Stimulated activated CD8-positive, alpha-beta memory T cell treated with anti-CD3 and anti-CD28 coated beads, Interleukin-7, amount 100 ng/mL, for 1 hour (primary cell): Measurements from ENCODE around the gene DGKI.
"Not testable (repeated sequence)": the region's sequence is repeated elsewhere in the genome, so short reads cannot be mapped to it uniquely, and the experiment has no call there.

ENCODE experiments used
- DNase-seq, 2 donors: peaks; one replicate each; pipeline ENCODE4 v3.0.0-alpha.2; 2020; ENCODE audit warnings: low read depth in 2 of 2

DGKI gene

DNA sequence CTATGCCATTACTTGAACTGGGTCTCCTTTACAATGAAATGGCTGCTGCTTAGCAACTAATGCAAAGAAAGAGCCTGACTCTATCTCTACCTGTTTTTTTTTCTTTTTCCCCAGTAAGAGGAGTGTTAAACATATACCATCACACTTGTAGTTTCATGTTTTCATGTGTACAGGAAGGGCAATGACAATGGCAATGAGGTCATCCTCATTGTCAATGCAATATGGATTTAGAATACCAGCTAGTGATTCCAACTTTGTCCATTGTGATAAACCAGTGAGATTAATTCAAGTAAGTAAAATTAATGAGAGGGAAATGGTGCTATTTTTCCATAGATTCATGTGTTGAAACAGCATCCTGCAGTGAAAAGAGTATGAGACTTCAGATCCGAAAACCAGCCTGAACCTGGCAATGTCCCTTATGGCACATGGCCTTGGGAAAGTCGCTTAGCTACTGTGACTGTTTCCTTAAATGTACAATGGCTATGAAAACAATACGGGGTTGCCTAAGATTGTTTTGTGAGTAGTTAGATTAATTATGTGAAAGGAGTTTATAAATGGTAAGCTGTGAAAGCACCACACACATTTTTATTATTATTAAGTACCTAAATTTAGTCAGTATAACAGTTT lies 11.2 kb downstream of the DGKI start:
- no peak for DNase-seq

DNA sequence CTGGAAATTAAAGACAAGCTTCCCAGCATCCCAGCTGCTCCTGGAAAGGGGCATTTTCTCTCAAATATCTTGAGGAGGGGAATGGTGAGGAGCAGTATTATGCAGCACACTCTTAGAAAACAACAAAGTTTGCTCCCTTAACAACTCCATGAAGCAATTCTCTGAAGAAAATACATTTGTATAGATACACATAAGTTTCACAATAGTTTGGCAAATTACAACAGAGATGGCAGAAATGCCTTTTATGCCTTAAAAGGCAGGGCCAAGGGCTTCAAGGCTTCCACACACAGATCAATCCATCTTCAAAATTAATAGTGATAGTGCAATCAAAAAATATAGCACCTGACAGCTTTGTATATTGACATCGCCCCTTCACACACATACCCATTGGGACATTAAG lies 12.2 kb downstream of the DGKI start:
- no peak for DNase-seq

DNA sequence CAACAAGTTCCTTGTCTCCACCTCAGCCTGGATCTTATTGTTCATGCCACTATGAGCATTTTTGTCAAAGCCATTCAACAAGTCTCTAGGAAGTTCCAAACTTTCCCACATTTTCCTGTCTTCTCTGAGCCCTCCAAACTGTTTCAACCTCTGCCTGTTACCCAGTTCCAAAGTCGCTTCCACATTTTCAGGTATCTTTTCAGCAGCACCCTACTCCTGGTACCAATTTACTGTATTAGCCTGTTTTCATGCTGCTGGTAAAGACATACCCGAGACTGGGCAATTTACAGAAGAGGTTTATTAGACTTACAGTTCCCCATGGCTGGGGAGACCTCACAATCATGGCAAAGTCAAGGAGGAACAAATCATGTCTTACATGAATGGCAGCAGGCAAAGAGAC lies 13.8 kb downstream of the DGKI start:
- not testable (repeated sequence) for DNase-seq

DNA sequence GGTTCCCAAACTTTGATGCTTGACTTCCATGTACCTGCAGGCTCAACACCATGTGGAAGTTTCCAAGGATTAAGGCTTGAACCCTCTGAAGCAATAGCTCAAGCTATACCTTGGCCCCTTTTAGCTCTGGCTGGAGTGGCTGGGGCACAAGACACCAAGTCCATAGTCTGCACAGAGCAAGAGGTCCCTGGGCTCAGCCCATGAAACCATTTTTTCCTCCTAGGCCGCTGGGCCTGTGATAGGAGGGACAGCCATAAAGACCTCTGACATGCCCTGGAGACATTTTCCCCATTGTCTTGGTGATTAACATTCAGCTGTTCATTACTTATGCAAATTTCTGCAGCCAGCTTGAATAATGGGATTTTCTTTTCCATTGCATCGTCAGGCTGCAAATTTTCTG lies 14.4 kb downstream of the DGKI start:
- DNase-seq = no peak

DNA sequence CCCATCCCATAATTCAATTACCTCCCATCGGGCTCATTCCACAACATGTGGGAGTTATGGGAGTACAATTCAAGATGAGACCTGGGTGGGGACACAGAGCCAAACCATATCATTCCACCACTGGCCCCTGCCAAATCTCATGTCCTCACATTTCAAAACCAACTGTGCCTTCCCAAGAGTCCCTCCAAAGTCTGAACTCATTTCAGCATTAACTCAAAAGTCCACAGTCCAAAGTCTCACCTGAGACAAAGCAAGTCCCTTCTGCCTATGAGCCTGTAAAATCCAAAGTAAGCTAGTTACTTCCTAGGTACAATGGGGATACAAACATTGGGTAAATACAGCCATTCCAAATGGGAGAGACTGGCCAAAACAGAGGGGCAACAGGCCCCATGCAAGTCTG lies 15.2 kb downstream of the DGKI start:
- not testable (repeated sequence) for DNase-seq

DNA sequence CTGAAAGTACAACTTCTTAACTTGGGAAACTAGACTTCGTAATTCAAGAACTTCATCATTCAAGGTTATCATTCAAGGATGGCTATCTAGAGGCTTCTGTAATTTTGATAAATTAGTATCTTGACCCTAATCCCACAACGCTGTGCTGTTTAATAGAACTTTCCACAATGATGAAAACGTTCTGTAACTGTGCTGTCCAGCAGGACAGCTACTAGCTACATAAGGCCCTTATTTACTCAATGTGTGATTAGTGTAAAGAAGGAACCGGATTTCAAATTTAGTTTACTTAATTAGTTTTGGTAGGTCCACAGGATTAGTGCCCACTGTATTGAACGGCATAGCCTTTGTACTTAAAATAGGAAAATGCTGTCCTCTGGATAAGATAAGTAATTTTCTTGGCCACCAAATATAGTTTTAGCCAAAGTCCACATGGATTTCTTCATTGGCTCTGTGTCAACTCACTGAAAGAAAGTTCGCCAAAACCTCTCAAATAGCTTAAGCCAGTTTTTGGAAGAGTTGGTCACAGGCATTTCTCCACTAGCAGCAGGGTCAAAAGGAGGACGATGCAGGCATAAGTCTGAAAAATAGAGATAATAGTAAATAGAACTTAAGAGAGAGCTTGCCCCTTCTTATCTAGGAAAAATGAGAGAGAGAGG lies 17.3 kb downstream of the DGKI start:
- no peak for DNase-seq

DNA sequence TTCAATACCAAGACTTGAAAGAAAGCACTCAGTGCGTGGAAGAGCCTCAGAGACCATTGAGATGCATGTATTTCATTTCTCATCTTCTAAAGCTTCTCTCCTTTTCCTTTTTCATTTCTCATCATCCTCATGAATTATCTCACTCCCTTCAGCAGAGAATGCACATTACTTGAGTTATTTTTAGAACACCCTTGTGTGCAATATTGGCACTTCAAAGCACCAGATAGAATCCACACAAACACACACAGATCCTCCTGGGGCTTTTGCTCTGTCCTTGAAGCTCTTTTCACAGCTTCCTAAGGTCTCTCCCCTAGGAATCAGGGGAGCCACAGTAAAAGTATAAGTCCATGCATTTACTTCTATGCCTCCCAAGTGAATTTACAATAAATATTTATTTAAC lies 18.3 kb downstream of the DGKI start:
- no peak for DNase-seq

DNA sequence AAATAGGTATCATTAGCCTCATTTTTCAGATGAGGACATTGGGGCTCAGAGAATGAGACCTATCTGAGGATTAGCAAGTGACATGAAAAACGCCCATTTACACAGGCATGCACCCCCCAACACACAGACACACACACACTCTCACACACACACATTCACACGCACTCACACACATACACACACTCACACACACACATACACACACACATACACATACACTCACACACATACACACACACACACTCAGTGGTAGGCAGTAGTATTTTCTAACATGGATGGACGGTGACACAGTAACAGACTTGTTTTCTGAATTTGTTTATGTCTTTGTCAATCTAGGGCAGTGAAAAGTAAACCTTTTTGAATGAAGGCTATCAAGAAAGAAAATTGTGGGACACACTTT lies 21.3 kb downstream of the DGKI start:
- no peak for DNase-seq

DNA sequence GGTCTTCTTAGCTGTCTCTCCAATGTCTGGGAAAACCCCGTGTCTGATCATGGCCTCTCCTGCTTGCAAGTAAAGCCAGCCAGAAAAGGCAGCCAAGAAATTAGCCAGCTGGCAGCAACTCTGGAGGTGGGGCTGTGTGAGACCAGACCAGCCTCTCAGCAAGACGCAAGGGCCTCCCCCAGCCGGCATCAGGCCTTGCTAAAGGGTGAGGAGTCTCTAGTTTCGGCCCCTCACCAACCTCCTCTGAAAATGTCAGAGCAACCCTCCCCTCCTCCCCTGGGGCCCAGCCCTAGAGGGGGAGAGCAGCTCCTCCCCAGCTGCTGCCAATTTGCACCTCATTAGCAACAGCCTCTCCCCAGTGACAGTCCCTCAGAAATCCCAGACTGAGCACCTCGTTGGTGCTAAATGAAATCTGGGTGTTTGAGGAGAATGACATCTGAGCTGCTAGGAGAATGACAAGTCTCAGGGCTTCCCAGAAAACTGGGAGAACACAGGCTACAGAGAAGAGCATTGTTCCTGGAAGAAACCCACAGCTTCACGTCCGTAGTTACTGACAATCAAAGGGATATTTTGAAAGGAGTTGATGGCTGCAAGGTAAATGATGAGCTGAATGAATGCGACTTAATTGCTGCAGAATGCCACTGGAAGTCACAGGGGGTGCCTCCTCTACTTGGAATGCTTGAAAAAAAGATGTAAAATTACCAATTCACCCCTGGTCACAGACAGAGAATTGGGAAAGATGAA lies 25.9 kb downstream of the DGKI start:
- no peak for DNase-seq

DNA sequence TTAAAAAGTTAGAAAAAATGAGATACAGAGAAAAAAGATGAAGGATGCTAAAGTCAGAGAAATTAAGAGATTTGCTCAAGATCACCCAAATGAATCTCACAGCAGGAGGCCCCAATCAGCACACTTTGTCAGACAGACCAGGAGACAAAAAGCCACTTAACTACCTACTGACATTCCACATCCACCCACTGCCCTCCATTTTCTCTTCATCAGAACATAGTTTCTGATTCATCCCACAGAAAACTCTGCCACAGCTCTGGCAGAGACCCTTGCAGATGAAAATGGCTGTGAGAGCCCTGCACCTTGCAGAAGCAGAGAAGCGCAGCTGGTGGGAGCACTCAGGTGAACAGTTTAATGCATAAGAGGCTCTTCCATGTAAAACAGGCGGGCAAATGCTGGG lies 26.6 kb downstream of the DGKI start:
- no peak for DNase-seq

DNA sequence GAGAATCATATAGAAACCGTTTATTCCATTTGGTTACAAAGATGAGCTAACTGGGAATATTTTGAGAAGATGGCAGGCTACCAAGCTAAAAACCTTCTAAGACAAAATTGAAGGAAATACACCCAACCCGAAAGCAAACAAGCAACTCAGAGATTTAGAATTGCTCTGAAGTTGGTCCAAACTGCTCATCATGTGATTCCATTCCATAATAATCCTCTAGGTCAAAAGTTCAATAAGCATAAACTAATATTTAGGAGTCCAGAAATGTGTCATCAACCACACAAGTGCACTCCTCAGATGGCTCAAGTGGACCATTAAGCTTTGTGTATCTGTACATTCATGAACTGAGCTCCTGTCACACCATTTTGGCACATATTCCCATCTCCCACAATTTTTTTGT lies 28.7 kb downstream of the DGKI start:
- DNase-seq = no peak

DNA sequence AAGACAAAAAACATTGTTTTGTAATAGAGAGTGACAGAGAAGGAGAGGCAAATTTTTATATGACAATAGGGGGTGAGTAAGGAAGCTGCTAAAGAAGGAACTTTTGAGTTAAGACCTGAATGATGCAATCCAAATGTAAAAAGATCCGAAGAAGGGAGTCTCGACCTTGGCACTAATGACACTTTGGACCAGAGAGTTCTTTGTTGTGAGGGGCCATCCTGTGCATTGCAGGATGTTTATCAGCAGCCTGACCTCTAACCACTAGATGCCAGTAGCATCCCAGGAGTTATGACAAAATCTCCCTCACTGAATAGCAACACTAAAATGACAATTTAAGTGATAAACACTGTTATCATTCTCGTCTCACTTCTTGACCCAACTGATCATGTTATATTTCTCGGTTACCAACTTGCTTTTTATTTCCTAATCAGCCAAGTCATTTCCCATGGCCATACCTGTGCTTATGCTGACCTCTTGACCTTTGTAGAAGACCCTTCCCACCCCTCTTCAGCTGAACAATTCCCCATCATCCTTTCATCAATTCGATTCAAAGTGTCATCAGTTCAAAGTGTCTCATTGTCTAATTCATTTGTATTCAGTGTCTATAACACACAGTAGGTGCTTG lies 30.0 kb downstream of the DGKI start:
- no peak for DNase-seq

DNA sequence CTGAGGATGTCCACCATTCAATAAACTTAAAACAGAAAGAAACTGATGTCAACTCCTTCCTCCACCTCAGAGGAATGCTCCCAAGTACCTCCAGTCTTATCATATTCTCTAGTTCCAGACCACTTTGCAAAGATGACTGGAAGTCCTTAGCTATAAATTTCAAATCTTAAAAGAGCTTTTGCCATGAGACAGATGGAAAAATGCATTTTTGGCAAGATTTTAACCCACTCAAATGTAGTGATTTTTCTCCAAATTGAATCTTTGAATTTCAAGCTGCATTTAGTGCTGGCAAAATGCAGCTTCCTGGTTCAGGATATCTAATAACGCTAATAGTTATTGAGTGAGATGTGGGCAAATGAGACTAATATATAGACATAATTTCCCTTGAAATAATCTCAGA lies 33.2 kb downstream of the DGKI start:
- no peak for DNase-seq

DNA sequence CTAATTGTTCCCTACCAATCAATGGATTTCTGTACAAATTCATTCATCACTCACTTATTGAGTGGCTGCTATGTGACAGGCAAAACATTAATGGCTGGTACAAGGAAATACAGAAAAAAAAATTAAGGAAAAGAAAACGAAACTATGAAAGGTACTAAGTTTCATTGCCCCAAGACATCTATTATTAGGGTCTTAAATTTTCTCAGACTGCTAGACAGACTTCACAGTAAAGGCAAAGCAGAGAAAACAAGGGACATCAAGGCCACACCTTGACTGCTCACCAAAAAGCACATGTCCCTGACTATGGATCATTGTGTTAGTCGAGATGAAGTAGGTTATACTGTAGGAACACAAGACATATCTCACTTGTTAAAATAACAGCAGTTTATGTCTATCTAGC lies 36.5 kb downstream of the DGKI start:
- DNase-seq = no peak

DNA sequence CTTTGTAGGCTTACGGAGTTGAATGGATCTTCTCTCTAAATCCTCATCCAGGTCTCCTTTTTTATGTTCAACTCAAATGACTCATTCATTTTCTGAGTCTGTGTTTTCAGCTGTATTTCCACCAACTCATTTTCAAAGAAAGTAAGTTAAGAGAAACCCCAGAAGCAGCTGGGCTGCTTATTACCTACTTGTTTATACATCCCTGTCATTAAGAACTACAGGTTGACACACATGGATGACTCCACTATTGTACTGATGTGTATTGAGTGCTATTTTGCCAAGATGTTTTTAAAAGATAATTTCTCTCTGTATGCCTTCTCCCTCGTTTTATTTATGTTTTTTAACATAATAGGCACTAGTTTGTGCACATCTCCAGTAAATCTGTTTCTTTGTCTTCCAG lies 41.9 kb downstream of the DGKI start:
- DNase-seq = no peak

DNA sequence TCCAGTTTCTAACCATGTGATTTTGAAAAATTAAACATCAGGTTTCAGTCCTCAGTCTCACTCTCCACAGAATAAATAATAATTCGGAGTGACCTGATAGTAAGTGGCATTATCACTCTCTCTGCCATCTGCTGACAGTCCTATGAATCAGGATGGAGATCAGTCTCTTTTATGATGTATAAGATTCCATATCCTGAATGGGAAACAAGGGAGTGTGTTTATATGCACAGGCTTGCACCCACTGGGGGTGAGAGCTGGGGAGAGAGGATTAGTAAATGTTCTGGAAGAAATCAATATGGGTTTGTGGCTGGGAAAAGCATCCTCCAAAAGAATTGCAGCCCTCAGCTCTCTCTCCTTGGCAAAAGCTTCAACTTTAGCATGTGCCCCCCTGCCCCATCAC lies 45.3 kb downstream of the DGKI start:
- DNase-seq = no peak

DNA sequence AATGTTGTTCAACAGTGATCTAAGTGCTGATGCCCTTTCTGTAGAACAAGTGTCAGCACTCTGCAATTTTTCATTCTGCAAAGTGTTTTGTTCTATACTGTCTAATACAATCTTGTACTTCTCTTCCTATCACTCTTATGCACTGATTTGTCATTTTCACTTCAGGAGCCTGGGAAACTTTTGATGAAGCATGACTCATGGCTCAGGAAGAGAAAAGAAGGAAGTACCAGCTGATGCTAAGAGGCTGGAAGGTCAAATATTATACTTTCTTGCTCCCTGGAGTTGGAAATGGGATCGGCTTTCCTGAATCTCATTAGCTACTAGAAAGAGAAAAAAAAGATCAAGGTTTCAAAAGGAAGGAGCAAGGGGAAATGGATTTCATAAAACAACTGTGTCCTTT lies 45.8 kb downstream of the DGKI start:
- DNase-seq = no peak

DNA sequence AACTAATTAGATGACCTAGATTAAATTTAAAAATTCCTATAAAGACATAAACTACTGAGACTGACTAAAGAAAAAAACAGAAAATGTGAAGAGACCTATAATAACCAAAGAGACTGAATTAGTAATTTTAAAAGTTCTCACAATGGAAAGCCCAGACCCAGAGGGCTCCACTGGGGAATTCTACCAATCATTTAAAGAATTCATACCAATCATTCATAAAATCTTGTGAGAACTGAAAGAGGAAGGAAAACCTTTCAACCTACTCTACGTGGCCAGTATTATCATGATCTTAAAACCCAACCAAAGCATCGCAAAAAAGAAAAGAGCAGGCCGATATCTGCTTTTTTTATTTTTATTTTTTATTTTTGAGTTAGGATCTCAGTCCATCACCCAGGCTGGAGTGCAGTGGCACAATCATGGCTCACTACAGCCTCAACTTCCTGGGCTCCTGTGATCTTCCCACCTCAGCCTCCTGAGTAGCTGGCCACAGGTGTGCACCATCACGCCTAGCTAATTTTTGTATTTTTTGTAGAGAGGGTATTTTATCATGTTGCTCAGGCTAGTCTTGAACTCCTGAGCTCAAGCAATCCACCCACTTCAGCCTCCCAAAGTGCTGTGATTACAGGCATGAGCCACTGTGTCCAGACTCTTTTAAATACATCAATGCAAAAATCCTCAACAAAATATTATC lies 48.6 kb downstream of the DGKI start:
- no peak for DNase-seq

DNA sequence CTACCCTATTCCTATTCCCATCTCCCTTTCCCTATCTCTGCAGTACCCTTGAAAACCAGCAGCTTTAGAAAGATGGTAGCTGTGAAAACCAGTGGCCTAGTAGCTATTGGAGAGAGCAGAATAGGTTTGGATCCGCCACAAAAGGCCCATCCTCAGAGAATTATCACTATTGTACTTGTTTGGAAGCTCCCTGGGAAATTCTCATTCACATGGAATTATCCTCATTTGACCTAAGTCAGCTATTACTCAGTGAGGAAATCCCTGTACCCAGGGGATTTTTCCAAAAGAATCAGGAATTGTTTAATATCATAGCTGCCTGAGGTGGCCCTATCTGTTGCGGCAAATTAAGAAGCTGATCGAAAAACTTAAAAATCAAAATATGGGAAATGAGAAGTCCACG lies 51.6 kb downstream of the DGKI start:
- no peak for DNase-seq

DNA sequence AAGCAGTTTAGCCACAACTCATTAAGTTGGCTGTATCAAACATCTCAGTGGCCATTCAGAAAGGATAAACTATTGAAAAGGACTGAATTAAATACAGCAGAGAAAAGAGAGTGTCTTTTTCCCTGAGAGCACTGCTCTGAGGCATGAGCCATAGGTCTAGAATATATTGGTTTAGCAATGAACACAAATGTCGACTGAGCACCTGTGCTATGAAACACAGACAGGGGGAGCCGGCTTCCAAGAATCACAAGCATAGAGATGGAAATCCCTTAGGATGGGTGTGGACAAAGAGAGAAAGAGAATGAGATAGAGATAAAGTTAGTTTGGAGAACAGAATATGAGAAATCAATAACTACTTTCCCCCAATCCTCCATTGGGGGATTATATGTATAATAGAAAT lies 54.8 kb downstream of the DGKI start:
- DNase-seq = no peak

DNA sequence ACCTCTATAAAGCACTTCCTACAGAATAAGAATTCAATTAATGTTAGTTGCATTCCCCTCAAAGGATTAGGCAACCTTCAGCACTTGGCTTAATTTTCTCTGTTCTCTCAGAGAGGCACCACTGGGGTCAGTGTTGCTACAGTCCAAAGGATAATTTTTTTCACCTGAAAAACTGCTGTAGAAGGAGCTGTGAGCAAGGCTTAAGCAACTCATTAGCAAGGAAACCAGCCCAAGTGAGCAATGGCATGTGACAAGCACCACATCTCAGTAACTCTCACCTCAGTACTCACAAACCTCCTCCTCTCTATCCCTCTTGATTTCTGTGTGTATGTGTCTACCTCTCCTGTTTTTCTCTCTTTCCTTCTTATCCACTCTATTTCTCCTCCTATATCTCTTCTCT lies 55.9 kb downstream of the DGKI start:
- no peak for DNase-seq

DNA sequence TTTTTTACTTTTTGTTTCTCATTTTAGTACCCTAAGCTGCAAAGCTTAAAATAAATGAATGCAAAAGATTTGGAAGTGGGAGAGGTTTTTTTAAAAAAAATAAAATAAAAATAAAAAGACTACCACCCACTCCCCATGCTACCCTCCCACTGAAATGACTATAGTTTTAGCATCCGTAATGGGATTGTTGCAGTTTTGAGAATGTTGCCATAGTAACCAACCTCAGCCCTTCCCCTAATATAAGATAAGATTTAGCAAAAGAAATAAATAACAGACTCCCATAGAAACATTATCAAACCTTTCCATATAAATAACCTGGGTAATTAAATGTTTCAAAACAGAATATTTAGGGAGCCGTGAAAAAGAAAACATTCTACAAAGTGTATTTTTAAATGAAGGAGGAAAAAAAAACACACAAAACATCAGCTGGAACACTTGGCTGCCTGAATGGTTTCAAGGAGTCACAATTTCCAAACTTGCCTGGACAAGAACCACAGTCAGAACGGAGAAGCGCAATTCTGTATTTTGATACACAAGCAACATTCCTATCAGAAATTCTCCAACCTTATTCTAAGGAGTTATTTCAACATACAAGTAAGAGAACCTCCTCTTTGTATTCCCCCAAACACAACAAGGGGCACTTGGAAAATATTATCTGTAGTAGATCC lies 57.4 kb downstream of the DGKI start:
- DNase-seq = no peak
